SK-N-MC (cell line): Measurements from ENCODE around the gene SMIM12.

Source experiments
- EZH2 ChIP-seq: fragments of 200-600 bp; sonication (generic); IDR thresholded peaks from one replicate; pipeline ENCODE4 v1.6.1; 2017; ENCODE audit warnings: antibody characterized with exemption
- POLR2AphosphoS5 ChIP-seq: IDR thresholded peaks from 2 replicates; pipeline ENCODE4 v1.6.1; 2012; ENCODE audit warnings: mild to moderate bottlenecking, low read depth, low read length, borderline replicate concordance

DNA sequence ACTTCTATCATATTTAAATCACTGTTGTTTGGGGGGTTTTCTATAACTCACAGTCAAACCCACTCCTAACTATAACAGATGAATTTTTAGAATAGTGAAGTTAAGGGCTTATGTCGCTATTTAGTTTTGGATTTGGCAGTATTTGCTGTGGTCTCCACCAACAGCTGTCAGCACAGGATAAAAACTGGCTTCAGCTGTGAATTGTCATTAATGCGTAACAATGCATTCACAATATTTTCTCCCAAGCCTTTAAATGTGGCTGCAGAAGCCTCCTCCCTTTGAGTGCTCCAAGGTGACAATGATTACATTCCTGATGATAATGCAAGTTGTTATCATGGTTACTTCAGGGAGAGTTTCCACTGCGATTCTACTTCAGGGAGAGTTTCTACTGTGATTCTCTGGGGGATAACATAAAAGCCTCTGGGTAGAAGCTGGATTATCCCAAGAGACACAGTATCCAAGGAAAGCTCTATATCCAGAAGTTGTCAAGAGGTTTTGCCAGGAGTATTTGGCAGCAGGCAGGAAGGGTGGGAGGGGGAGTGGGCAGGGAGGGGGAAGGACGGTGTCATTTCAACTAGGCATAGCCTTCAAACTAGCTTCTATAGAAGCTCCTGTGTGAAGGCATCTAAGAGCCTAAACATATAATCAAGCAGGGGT is 14.9 kb upstream of the SMIM12 start:
- TF ChIP-seq EZH2 (no peak), POLR2AphosphoS5 (no peak)
